ENCODE data around the gene CD7.

The CD7 gene

DNA sequence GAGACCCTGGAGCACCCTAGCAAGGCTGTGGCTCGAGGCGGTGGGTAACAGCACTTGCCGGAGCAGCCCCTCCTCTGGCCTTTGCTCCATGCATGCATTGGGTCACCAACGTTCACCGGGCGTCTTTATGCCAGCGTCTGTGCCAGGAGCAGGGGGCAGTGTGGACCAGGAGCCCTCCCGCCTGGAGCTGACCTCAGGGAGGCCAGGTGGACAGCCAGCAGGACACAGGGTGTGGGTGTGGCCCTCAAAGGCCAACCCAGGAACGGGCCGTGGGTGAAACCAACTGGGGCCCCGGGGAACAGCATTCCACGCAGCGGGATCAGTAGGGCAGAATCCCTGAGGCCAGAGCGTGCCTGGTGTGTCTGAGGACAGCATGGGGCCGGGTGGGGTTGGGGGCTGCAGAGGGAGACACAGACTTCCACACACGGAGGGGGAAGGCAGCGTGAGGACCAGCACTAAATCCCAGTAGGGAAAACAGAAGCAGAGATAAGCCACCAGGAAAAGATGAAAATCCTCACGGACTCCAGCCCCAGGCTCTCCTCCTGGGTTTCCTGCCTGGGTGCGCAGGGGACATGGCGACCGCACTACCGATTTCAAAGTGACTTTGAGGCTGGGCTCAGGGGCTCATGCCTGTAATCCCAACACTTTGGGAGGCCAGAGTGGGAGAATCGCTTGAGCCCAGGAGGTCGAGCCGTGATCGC, 2.9 kb upstream of the CD7 start:
- intact Hi-C loops (cut with DNase I) = loop anchor here (5.0 kb wide), 1 partner anchor 83 kb away; no protein-coding TSS in a partner anchor
- no peak for DNase-seq

DNA sequence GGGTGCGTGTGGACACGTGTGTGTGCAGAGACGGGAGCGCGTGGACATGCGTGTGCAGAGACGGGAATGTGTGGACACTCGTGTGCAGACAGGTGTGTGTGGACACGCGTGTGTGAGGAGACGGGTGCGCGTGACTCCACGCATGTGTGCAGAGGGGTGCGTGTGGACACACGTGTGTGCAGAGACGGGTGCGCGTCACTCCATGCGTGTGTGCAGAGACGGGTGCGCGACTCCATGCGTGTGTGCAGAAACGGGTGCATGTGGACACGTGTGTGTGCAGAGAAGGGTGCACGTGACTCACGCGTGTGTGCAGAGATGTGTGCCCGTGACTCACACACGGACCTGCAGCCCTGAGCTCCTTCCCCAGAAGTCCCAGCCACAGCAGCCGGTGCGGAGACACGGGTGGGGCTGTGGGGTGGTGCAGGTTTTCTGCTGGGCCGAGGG, 2.2 kb upstream of the CD7 start:
- DNase-seq = no peak

DNA sequence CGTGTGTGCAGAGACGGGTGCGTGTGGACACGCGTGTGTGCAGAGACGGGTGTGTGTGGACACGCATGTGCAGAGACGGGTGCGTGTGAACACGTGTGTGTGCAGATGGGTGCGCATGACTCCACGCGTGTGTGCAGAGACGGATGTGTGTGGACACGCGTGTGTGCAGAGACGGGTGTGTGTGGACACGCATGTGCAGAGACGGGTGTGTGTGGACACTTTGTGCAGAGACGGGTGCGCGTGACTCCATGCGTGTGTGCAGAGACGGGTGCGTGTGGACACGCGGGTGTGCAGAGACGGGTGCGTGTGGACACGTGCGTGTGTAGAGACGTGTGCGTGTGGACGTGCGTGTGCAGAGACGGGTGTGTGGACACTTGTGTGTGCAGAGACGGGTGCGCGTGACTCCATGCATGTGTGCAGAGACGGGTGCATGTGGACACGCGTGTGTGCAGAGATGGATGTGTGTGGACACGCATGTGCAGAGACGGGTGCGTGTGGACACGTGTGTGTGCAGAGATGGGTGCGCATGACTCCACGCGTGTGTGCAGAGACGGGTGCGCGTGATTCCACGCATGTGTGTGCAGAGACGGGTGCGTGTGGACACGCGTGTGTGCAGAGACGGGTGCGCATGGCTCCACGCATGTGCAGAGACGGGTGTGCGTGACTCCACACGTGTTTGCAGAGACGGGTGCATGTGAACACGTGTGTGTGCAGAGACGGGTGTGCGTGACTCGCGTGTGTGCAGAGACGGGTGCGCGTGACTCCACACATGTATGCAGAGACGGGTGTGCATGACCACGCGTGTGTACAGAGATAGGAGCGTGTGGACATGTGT, 1.6 kb upstream of the CD7 start:
- intact Hi-C loops (cut with DNase I) = no loop called here
- no peak for DNase-seq

More for the DNA sequence above, 2.2 kb upstream of the CD7 start:
- intact Hi-C loops (cut with DNase I) = loop anchor here (5.0 kb wide), 1 partner anchor 82 kb away; no protein-coding TSS in a partner anchor

DNA sequence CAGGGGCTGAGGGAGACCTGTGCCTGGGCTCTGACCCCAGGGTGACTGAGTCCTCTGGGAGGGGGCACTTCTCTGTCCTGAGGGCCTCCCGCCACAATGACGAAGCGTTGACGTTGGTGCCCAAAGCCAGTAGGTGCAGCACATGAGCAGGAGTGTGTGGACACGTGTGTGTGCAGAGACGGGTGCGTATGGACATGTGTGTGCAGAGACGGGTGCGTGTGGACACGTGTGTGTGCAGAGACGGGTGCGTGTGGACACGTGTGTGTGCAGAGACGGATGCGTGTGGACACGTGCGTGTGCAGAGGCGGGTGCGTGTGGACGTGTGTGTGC, 726 bp upstream of the CD7 start:
- intact Hi-C loops (cut with DNase I) = no loop called here
- DNase-seq = no peak

DNA sequence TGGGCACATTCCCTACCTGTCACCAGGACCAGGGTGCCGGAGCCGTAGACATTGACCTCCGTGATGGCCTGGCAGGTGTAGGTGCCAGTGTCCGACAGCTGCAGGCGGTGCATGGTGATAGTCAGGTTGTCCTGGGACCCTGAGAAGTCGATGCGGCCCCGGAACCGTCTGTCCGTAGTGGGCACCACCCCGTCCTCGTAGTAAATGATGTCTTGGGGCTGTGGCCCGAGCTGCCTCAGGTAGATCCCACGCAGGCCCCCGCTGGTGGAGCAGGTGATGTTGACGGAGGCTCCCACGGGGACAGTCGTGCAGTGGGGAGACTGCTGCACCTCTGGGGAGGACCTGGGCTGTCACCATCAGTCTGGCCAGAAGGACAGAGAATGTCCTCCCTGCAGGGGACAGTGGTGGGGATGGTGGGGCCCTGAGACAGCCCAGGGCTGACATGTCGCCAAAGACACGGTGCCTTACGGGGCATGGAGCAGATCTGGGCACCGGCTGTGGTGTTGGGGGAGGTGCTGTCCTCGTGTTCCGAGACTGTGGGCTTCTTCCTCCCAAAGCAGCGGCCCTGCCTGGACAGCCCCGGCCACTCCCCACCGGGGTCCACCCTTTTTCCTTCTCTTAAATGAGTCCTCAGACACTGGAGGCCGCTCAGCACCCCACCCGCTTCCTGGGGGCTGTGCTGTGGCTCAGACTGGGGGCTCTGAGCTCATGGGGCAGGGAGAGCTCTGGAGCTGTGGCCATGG, 586 bp downstream of the CD7 start:
- no peak for DNase-seq
- intact Hi-C loops (cut with DNase I) = no loop called here

DNA sequence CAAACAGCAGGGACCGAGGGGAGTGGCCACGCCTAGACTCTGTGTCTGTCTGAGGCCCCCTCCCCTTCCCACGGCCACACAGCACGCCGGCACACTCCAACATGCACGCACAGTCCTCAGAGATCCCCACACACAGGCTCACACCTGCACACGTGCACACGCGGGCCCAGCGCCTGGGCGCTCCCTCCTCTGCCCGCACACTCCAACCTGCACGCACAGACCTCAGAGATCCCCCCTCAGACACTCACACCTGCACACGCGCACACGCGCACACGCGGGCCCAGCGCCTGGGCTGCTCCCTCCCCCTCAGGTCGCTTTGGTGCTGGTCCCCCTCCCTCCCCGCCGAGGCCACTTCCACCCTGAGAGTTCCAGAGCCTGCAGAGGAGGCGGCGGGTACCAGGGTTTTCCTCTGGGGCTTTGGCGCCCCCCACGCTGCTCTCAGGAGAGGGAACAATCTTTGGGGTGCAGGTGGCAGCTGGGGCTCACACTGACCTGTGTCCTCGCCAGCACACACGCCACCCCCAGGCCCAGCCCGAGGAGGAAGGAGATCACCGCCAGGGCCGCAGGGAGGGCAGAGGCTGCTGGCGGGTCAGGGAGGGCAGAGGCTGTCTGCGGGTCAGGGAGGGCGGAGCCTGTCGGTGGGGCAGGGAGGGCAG, 1.6 kb downstream of the CD7 start:
- intact Hi-C loops (cut with DNase I) = no loop called here
- no peak for DNase-seq

DNA sequence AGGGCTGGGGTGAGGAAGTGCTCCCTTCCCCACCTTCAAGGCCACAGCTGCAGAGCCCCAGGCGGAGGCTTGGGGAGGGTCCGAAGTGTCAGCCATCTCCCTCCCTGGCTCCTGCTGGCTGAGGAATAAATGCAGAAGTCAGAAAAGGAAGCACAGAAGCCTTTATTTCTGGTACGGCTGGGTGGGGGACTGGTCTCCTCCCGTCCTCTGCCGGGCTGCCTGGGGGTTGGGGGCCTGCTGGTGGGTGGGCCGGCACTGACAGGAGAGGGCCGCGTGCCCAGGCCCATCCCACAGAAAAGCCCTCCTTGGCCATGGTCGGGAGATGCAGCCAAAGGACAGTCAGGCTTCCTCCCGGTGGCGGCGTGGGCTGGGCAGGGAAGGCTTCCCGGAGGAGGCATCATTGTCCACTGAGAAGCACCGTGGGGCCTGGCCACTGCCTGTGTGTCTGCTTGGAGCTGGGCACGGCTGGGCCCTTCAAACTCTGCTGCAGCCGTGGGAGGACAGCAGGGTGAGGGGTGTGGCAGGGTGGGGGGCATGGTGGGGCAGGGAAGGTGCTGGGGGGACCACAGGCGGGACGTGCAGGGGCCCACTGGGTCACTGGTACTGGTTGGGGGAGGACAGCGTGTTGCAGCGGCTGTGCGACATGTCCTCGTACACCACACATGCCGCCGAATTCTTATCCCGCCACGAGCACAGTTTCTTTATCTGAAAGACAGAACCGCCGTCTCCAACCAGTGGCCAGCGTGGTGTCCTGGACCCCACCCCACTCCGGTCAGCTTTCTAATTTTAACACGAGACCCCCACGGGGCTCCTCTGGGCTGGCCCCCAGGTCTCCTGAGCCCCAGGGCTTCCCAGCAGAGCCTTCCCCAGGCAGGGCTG, 2.4 kb downstream of the CD7 start:
- DNase-seq = no peak
- intact Hi-C loops (cut with DNase I) = no loop called here

DNA sequence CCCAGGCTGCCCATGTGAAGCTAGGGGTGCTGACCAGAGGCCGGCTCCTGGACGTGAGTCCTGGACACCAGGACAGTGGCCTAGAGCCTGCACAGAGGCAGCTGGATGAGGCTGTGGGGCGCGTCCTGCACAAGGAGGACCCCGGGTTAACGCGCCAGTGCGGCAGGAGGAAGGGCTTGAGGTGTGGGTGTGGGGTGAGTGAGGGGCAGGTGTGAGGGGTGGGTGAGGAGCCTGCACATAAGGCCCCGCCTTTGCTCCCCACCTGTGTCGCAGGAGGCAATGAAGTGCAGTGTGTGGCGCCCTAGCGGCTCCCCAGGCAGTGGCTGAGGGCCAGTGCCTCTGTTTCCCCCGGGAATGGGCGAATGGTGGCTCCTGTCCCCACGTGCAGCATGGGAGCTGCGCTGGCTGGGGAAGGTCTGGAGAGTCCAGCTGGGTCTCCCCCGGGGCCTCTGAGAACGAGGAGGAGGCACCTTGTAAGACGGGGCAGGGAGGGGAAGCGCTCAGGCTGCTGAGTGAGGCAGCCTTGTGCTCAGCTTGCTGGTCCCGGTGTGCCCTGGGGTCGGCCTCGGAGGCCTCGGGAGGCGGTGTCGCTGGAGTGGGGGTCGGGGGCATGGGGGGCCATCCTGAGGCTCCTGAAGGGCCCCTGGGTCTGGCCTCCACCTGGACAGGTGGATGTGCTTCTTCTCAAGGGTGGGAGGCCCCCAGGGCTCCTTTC, 3.2 kb downstream of the CD7 start:
- DNase-seq = no peak
- intact Hi-C loops (cut with DNase I) = no loop called here

DNA sequence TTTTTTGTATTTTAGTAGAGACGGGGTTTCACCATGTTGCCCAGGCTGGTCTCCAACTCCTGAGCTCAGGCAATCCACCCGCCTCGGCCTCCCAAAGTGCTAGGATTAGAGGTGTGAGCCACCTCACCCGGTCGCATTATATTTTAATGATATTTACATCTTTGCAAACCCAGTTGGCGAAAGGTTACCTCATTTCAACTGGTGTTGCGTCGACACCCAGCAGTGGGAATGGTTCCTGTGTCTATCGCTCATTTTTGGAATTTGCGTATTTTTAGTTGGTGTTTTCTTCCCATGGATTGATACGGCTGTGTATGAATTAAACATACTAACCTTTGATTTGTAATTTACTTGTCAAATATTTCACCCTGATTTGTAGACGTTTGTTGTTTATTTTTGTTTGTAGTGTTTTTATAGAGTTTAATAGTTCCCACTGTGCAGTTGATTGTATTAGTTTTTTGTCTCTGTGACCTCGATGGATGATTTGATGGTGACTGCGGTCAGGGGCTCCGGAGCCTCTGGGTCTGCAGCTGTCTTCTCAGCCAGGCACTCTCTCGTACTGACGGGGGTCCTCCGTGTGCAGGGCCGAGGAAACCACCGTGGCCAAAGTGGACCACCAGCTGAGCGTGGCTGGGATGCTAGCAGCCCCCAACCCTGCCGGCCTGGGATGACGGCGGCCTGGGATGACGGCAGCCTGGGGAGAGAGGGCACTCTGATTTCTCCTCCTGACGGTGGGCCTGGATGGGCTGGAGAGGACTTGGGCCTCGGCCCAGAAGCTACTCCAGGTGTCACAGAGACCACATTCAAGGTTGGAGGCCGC, 4.0 kb downstream of the CD7 start:
- DNase-seq = no peak
- intact Hi-C loops (cut with DNase I) = no loop called here

DNA sequence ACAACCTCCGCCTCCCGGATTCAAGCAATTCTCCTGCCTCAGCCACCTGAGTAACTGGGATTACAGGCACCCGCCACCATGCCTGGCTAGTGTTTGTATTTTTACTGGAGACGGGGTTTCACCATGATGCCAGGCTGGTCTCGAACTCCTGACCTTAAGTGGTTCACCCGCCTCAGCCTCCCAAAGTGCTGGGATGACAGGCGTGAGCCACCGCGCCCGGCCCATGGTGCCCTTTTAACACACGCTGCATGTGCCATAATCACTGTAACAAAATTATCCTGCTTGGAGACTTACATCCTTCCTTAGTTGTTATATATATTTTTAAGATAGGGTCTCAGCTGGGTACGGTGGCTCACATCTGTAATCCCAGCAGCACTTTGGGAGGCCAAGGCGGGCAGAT, 5.4 kb downstream of the CD7 start:
- no peak for DNase-seq
- intact Hi-C loops (cut with DNase I) = no loop called here

DNA sequence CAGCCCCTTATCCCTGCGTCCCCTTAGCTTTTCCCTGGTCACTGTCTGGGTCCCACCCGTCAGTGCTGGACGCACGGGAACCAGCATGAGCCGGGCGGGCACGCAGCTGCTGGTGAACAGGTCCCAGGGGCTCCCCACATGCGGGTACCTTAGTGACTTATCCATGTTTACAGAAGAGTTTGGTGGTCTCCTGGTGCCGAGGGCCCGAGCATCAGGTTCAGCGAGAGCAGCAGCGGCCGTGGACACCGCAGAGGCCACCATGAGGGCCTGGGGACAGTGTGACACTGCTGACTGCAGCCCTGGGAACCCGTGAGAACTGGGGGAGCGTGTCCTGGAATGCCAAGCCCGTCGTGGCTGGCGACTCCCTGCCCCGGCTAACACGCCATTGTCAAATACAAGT, 6.5 kb downstream of the CD7 start:
- DNase-seq = no peak
- intact Hi-C loops (cut with DNase I) = no loop called here

DNA sequence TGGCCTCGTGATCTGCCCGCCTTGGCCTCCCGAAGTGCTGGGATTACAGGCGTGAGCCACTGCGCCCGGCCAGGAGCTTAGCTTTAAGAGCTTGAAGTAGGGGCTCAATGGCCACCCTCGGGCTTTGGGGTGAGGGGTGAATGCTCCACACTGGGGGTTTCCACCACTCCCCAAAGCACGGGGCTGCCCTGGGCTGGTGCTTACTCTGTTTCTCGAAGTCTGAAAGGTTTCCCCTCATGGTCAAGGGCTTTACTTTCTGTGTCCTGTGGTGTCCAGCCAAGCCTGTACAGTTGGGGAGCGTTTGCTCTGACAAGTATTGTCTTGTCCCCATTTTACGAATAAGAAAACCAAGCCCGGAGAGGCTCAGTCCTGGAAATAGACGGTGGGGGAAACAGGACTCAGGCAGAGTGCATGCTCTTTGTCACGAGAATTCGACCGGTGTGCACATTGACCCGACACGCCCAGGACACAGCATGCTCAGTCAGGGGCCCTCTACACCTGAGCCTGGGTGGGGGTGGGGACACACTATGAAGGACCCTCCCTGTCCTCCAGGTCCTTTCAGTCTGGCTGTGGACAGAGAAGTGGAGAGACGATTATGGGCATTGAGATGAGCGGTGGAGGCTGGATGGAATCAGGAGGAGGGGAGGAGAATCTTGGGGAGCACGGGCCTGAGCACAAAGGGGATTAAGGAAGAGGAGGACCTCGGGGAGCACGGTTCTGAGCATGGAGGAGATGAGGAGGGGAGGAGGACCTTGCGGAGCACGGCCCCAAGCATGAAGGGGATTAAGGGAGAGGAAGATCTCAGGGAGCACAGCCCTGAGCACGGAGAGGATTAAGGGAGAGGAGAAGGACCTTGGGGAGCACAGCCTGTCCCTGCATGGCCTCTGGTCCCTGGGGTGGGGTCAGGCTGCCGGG, 7.5 kb downstream of the CD7 start:
- intact Hi-C loops (cut with DNase I) = no loop called here
- no peak for DNase-seq

DNA sequence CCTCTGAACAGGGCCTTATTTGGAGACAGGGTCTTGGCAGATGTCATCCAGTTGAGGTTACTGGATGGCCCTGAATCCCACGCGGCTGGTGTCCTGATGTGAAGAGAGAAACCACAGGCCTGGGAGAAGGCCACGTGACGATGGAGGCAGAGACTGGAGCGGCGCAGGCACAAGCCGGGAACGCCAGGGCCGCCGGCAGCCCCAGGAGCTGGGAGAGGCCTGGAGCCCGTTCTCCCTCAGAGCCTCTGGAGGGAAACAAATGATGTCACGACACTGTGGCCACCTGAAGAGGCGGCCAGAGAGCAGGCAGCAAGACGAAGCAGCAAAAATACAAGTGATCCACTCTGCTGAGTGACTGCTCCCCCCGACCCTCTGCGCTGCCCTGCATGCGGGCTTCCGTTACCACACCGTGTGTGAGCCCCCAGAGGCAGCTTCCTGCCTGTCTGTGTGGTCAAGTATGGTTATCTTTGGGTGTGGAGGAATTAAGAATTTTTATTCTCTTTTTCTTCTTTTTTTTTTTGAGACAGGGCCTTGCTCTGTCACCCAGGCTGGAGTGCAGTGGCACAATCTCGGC, 11.6 kb downstream of the CD7 start:
- intact Hi-C loops (cut with DNase I) = no loop called here
- no peak for DNase-seq

DNA sequence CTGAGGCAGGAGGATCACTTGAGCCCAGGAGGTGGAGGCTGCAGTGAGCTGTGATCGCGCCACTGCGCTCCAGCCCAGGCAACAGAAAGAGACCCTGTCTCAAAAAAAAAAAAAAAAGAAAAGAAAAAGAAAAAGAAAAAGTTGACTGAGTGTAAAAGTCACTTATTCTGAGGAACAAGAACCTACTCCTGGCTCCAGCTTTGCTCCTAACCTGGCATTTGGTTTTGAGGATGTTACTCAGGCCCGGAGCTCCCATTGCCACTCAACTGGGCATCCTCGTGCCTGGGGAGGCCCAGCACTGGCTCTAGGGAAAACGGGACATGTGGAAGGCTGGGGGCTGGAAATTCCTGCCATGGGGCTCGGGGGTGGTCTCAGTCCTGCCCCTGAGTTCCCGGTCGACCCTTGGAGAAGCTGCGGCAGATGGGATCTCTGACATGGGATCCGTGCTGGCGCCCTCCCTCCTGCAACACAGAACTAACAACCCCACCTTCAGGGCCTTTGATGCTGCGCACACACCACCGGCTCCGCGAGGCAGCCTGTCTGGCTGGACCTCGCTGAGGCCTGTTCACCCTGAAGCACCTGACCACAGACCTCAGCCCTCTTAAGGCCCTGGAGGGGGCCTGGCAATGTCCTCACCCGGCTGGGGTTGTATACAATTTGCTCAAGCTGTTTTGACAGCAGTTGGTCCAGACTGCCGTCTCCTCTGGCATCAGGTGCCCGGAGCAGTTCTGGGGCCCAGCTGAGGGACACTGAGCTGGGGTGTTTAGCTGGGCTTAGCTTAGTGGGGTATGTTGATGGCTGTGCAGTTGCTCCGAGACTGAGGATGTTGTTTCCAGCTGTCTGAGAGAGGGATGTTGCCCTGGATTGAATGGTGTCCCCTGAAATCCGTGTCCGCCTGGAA, 12.3 kb downstream of the CD7 start:
- no peak for DNase-seq
- intact Hi-C loops (cut with DNase I) = no loop called here

All from head of caudate nucleus (tissue), 42 donors.